C4-2B (cell line): ENCODE data around the gene CCDC69.
"Not testable (repeated sequence)": the region's sequence is repeated elsewhere in the genome, so short reads cannot be mapped to it uniquely, and the experiment has no call there.

ENCODE experiments used
- ZFX ChIP-seq: fragments of 450-650 bp; IDR thresholded peaks from 2 replicates; pipeline ENCODE4 v1.6.1; 2017
- TF ChIP-seq, protein P1 (sequence below): fragments of 450-650 bp; conservative IDR thresholded peaks from 2 replicates; pipeline ENCODE4 v1.5.1; 2017; ENCODE audit warnings: mild to moderate bottlenecking

DNA sequence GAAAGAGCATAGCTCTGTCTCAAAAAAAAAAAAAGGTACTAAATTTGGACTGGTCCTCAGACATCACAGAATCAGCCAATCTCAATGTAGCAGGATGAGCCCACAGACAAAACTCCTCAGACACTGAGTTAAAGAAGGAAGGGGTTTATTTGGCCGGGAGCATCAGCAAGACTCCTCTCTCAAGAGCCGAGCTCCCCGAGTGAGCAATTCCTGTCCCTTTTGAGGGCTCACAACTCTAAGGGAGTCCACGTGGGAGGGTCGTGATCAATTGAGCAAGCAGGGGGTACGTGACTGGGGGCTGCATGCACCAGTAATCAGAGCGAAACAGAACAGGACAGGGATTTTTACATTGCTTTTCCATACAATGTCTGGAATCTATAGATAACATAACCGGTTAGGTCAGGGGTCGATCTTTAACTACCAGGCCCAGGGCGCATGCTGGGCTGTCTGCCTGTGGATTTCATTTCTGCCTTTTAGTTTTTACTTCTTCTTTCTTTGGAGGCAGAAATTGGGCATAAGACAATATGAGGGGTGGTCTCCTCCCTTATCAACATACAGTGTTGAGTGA, 16.5 kb upstream of the CCDC69 start:
- TF ChIP-seq, protein P1, sequence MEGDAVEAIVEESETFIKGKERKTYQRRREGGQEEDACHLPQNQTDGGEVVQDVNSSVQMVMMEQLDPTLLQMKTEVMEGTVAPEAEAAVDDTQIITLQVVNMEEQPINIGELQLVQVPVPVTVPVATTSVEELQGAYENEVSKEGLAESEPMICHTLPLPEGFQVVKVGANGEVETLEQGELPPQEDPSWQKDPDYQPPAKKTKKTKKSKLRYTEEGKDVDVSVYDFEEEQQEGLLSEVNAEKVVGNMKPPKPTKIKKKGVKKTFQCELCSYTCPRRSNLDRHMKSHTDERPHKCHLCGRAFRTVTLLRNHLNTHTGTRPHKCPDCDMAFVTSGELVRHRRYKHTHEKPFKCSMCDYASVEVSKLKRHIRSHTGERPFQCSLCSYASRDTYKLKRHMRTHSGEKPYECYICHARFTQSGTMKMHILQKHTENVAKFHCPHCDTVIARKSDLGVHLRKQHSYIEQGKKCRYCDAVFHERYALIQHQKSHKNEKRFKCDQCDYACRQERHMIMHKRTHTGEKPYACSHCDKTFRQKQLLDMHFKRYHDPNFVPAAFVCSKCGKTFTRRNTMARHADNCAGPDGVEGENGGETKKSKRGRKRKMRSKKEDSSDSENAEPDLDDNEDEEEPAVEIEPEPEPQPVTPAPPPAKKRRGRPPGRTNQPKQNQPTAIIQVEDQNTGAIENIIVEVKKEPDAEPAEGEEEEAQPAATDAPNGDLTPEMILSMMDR: not testable (repeated sequence)
- not testable (repeated sequence) for TF ChIP-seq ZFX
